H1 (cell line): ENCODE measurements around the gene ZHX3. TPM values are rescaled to one million over a fixed set of nuclear protein-coding genes. Genes with fewer than 3 reads are reported as not detected.

Experiments used
- polyA plus RNA-seq, 7 experiments: library from polyadenylated mRNA; depleted of rRNA in 3 of 7; stranded (reverse) in 5 of 7; unstranded in 2 of 7; fragments of >200 nt in 5 of 7; fragments of 200-250 nt in 2 of 7; gene quantifications; 1 replicate in 5 of 7; 2 replicates in 1 of 7; 4 replicates in 1 of 7; pipeline versions ENCODE4 v1.2.1 to v1.2.3, GENCODE V29; 2011 to 2013; ENCODE audit warnings: missing spikeins in 2 of 7, mixed read lengths in 2 of 7
- total RNA-seq: library from RNA; stranded (reverse); fragmentation: NEBNext Ultra II Directional; extraction: Animal tissue kit (Norgen Biotek cat#: 25700); gene quantifications from 2 replicates; pipeline ENCODE4 v1.2.1, GENCODE V29; 2021
- TF ChIP-seq, protein P1 (sequence below), 3 experiments: IDR thresholded peaks; 1 replicate in 2 of 3; 2 replicates in 1 of 3; pipeline versions ENCODE4 v1.5.1 to v1.6.1; 2011; ENCODE audit warnings: low read length in 3 of 3, mild to moderate bottlenecking in 3 of 3, inconsistent platforms in 2 of 3, low read depth in 1 of 3, moderate library complexity in 1 of 3; ENCODE audit not compliant: insufficient read depth in 1 of 3; ENCODE audit errors: control extremely low read depth in 1 of 3

Gene ZHX3
- total and polyA plus RNA-seq, 2 of the 8 experiments (the other 6 are each of a cell fraction or from before 2014, with no cell fraction given): 1.00 to 7.8 TPM

DNA sequence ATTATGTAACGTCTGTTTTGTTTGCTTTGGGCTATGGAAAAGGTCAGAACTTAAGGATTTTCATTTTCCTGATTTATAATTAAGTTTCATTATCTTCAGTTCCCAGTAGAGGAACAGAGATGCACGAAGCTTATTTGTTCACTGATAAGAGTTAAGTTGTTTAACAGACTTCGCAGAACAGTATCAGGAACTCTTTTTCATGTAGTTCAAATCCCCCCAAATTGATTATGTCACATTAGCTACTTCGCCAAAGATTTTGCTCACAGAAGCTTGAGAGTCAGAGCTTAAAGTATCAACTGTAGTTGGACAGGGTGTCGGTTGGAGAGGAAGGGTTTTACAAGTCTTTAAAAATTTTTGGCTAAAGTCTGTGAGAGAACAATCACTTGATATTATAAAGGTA lies 43.4 kb downstream of the ZHX3 start (continued):
- TF ChIP-seq, protein P1, sequence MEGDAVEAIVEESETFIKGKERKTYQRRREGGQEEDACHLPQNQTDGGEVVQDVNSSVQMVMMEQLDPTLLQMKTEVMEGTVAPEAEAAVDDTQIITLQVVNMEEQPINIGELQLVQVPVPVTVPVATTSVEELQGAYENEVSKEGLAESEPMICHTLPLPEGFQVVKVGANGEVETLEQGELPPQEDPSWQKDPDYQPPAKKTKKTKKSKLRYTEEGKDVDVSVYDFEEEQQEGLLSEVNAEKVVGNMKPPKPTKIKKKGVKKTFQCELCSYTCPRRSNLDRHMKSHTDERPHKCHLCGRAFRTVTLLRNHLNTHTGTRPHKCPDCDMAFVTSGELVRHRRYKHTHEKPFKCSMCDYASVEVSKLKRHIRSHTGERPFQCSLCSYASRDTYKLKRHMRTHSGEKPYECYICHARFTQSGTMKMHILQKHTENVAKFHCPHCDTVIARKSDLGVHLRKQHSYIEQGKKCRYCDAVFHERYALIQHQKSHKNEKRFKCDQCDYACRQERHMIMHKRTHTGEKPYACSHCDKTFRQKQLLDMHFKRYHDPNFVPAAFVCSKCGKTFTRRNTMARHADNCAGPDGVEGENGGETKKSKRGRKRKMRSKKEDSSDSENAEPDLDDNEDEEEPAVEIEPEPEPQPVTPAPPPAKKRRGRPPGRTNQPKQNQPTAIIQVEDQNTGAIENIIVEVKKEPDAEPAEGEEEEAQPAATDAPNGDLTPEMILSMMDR (IDR thresholded peaks at IDR 0.05; ENCODE audit: control extremely low read depth in 1 of 3, insufficient read depth in 1 of 3, low read depth in 1 of 3, low read length in 3 of 3): no peak
